Effector CD8-positive, alpha-beta T cell (primary cell): ENCODE measurements around the gene TCEAL1.
A peak's percentile ranks its signal among the peaks of the same experiment; 100 is the strongest.
"Not testable (repeated sequence)": the region's sequence is repeated elsewhere in the genome, so short reads cannot be mapped to it uniquely, and the experiment has no call there.

Source experiments
- DNase-seq: peaks from one replicate; lab custom pipeline; 2025; lab: John Stamatoyannopoulos, UW
- total RNA-seq, 4 experiments: gene quantifications; one replicate each; lab custom pipeline; 2026; lab: John Stamatoyannopoulos, UW

The TCEAL1 gene
- 1.9 to 4.5 (median 2.2) reads per million in 4 experiments for total RNA-seq

DNA sequence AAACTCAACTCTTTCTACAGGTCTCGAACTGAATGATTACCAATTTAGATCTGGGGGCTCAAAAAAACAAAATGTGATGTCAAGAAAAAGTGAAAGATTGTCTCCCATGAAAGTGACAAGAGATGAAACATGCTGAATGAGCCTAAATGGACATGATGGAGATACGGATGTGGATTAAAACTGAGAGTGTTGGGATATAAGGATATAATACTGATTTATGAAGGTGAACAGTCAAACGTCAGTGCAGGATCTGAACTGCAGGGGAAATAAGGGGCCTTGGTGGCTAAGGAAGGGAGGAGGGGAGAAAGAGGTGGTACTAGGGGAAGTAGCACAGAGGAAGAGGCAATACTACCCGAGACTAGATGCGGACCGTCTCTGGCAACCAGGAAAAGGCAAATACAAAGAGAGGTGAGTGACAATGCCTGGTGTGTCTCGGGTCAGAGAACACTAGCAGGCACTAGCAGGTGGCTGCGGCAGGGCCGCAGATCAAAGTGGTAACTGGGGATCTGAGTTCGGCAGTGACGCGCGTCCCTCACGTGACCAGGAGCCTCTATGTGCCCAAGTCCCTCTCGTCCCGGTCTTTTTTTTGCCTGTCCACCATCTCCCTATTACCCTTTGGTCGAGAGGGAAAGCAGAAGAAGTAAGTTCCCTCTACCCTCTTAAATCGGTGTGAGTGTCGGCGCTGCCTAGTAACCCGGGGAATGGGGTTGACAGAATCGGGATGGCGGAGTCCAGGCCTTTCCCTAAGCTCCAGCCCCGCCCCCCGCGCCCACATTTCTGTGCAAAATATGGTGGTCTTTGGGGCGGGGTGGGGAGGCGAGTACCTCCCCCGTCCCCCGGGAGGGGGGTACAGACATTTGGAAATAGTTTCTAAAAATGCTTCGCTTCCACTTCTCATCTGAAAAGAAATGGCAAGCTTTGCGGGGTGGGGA, at the start of gene TCEAL1:
TSS of gene TCEAL1 (plus strand) at position 590 of the 932 bp plus-strand sequence. CDS start 942 bp downstream, outside the sequence.
- peak; percentile 12 for DNase-seq

DNA sequence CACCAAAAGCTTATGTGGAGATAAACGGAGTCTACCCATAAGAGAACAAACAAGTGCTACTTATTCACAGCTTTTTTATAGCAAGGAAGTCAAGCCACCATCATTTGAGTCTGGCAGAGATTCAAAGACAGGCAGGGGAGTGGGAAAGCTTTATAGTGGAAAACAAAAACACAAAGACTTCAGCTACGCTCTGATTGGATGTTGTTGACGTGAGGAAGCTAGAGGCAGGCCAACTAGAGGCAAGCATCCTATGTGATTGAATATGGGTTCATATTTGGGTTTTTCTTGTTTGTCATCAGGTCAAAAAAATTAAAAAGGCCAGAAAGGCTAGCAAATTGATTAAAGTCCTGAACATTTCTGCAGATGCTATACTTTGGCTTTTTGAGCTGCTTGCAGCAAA, 44.2 kb upstream of the TCEAL1 start:
- DNase-seq: no peak

GRCh38 chrX:103585411-103586313, 43.1 kb upstream of the TCEAL1 start, which contains the start of gene TCEAL4:
TCEAL4 (plus strand) TSS chrX:103585515; CDS start chrX:103586676, 1,161 bp downstream.
- peak; percentile 1 for DNase-seq

- DNase-seq: no peak
These were observed 42.5 kb upstream of the TCEAL1 start for GRCh38 chrX:103586314-103586646.

DNA sequence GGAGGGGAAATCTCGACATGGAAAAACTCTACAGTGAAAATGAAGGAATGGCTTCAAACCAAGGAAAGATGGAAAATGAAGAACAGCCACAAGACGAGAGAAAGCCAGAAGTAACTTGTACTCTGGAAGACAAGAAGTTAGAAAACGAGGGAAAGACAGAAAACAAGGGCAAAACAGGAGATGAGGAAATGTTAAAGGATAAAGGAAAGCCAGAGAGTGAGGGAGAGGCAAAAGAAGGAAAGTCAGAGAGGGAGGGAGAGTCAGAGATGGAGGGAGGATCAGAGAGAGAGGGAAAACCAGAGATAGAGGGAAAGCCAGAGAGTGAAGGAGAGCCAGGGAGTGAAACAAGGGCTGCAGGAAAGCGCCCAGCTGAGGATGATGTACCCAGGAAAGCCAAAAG, 42.1 kb upstream of the TCEAL1 start:
- DNase-seq: no peak

DNA sequence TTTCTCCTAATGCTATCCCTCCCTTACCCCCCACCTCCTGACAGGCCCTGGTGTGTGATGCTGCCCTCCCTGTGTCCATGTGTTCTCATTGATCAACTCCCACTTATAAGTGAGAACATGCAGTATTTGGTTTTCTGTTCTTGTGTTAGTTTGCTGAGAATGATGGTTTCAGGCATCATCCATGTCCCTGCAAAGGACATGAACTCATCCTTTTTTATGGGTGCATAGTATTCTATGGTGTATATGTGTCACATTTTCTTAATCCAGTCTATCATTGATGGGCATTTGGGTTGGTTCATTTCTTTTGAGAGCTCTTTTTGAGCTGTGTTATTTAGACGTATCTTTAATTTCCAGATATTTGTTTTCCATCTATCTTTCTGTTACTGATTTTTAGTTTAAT, 36.5 kb upstream of the TCEAL1 start:
- not testable (repeated sequence) for DNase-seq

- DNase-seq: not testable (repeated sequence)
These were observed 33.6 kb upstream of the TCEAL1 start for GRCh38 chrX:103595202-103595601.

DNA sequence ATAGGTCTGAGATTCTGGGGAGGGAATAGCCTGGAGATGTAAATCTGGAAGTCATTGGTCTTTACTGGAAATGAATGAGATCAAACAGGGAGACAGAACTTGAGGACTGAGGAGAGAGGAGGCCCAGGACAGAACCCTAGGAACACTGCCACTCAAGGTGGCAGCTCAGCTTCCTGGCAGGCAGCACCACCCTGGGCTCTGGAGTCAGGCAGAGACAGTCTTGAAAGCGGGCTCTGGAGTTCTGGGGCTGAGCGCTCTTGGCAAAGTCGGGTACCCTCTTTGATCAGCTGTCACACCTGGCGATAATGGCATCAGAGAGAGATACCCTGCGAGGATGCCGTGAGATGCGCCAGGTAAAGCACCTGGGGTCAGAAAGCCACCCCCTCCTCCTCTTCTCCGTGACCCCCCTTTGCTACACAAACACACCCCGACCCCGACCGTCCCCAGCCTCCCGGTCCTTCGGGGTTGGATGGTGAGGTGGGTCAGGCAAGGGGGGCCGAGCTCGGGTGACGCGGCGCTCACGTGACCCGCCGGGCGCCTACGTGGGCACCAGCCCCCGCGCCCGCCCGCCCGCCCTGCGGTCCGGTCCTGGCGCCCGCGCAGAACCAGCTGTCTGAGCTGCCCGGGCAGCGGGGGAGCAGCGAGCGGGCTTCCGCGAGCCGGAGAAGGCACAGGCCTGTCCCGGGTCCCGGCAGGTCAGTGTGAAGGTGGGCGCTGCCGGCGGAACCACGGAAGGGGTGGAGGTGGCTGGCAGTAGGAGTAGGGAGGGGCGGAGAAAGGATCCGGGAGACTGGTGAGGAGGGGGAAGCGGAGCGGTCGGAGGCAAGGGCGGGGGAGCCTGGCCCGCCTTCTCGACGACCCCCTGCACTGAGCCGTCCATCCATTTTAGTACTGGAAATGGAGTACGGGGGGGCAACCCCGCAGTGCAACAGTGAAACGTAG, 21.1 kb upstream of the TCEAL1 start, which contains the start of gene TCEAL3:
TSS of gene TCEAL3 (plus strand) at position 600 of the 942 bp plus-strand sequence. CDS start 1,102 bp downstream, outside the sequence.
- DNase-seq: peak; percentile 37

- no peak for DNase-seq
These were observed 20.3 kb upstream of the TCEAL1 start for GRCh38 chrX:103608306-103608963.

- DNase-seq: no peak
These were observed 18.5 kb upstream of the TCEAL1 start for GRCh38 chrX:103610282-103610681.

- DNase-seq: no peak
These were observed 15.3 kb upstream of the TCEAL1 start for GRCh38 chrX:103613362-103613890.

DNA sequence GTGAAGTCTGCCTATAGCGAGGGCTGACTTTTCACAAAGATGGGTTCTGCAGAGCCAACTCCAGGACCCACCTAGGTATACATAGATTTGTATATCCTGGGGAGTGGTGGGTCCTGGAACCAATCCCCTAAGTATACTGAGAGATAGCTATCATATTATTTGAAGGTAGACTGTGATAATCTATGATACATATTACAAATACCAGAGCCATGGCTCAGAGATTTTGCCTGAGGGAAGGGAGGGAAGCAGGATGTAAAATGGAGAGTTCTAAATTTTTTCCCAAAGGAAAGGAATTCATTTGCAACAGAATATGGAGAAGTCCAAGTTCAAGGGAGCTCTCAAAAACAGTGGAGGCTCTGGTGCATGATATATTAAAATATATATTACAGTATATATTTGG, 13.8 kb upstream of the TCEAL1 start:
- DNase-seq: no peak

DNA sequence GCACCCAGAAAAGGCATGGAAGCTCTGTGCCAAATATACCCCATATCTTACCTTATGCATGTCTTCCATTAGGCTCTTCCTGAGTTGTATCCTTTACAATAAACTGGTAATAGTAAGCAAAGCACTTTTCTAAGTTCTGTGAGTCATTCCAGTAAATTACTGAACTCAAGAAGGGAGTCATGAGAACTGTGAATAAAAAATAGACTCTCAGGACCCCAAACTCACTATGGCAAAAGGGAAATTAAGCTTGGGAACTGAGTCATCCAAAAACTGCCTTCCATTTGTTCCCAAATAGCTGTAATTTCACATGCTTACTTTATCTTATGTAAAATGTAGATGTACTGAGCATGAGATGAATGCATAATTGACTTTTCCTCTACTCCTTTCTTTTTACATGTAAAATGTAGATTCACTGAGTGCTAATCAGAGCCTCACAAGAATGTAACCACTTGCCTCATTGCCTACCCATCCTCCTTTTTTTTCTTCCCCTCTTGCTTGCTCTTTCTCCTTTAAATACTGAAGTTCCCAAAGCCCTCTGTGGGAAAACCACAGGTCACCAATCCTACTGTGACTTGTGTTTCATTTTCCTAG, 12.9 kb upstream of the TCEAL1 start:
- no peak for DNase-seq

DNA sequence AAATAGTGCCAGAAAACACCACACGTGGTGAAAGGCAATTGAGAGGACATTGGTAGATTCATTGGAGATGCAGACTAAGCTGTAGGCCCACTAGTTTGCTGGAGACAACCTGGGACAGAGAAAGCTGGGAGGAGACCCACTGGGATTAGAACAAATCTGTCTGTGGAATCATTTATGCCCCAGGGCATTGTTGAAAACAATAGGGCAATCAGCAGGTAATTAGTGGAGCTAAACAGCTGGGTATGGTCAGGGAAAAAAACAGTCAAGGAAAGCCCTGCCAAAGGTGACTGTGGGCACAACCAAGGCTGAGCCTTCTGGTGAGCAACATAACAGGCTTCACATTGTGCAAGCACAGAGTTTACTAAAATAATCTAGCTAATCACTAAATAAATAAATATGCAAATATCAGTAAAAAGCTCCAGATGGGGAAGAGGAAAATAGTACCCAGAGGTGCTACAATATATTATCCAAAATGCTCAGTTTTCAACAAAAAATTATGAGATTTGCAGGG, 12.0 kb upstream of the TCEAL1 start:
- DNase-seq: no peak

DNA sequence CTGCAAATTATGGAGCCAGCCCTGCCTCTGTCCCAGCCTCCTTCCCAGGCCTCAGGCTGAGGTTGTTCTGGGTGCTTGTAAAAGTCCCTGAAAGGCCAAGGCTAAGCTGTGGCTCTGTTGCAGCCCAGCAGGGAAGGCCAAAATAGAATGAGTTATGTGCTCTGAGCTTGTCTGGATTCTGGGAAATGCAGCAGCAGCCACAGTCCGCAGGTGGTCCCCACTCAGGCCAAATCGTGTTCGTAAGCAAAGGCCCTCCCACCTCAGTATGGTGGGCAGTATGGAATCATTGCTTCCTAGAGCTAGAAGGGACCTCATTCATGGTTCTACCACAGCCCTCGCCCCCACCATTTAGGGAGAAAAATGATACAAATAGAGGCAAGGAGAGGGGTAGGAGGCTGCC, 4.7 kb upstream of the TCEAL1 start:
- DNase-seq: no peak

- no peak for DNase-seq
These were observed 1.9 kb upstream of the TCEAL1 start for GRCh38 chrX:103626855-103627254.

DNA sequence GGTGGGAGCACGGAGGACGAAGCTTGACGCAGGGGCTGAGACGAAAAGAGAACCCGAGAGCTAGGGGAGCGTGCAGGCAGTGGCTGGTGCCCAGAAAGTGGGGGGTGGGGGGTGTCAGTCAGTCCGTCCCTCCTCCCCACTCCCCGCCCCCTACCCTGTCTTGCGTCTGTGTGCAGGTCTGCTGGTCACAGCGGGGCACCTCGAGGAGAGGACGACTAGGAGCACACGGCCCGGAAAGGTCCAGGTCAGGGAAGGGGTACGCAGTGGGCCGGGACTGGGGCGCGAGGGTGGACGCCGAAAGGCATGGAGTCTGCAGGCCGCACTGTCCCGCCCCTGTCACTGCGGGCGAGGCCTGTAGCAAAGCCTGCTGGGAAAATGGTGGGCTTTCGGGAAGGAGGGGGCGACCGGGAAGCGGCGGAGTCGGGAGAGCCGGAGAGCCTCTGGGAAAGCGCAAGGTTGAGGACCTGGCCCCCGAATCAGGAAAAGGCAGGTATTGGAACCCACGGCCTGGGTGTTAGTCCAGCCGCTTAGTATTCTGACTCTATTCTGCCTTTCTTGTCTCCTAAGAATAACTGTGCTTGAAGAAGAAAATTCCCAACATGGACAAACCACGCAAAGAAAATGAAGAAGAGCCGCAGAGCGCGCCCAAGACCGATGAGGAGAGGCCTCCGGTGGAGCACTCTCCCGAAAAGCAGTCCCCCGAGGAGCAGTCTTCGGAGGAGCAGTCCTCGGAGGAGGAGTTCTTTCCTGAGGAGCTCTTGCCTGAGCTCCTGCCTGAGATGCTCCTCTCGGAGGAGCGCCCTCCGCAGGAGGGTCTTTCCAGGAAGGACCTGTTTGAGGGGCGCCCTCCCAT, 769 bp downstream of the TCEAL1 start:
- DNase-seq: no peak

DNA sequence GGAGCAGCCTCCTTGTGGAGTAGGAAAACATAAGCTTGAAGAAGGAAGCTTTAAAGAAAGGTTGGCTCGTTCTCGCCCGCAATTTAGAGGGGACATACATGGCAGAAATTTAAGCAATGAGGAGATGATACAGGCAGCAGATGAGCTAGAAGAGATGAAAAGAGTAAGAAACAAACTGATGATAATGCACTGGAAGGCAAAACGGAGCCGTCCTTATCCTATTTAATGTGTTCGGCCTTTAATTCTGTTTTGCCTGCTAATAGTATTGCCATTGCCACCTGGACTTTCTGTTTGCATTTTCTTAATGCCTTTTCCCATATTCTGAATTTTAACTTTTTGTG, 1.4 kb downstream of the TCEAL1 start:
- DNase-seq: no peak

GRCh38 chrX:103631145-103631544, 2.4 kb downstream of the TCEAL1 start:
- DNase-seq: no peak
